ENCODE measurements around the gene HAGHL.

GRCh38 chr16:678209-678857 lies 48.6 kb upstream of the HAGHL start:
- TF ChIP-seq EZH2 (IDR thresholded peaks at IDR 0.05; ENCODE audit: borderline replicate concordance, low read depth, low read length, severe bottlenecking) (no peak), CTCF (IDR thresholded peaks at IDR 0.05; ENCODE audit: borderline replicate concordance, extremely low read depth, low read length, poor library complexity, severe bottlenecking) (no peak)
